GM18861 (cell line): ENCODE data around the gene LAPTM5.

Experiments
- ATAC-seq: cut with Tn5 transposase; IDR thresholded peaks from one replicate; pipeline ENCODE4 v1.9.1; 2021; ENCODE audit not compliant: unreplicated experiment

LAPTM5 gene

DNA sequence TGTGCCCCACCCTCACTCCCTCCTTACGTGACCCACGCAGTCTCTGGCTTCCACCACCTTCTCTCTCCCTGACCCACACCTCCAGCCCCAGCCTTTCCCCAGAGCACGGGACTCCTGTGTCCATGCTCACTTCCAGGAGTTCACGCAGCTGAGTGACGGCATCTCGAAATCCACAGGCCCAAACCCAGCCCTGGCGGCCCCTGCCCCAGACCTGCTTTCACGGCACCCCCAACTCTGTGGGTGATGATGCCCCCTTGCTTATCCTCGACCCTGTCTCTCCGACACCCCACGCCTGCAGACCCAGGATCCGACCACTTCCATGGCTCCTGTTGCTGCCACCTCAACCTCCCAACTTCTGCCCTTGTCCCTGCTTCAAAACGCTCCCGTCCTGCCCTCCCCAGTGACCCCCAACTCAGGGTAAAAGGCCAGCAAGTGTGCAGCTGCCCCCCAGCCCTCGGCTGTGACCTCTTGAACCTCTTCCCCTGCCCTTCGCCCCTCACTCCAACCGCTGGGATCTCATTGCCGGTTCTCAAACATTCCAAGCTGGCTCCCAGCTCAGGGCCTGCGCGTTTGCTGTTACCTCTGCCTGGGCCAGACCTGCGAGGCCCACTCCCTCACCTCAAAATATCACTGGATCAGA lies 30.4 kb upstream of the LAPTM5 start:
- no peak for ATAC-seq

DNA sequence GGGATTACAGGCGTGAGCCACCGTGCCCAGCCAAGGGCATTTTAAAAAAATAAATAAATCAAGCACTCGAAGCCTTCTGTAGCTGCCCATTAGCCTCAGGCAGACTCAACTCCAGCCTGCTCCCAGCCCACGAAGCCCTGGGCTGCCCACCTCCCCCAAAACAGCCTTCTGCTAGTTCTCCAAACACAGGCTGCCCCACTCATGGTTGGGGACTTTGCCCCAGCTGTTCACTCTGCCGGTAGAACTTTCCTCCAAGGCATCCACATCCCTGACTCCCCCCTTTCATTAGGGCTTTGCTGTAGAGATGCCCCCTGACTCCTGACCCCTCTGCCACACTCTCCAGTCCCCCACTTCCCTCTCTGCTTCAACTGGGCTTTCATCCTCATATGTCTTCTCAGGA lies 29.7 kb upstream of the LAPTM5 start:
- no peak for ATAC-seq

DNA sequence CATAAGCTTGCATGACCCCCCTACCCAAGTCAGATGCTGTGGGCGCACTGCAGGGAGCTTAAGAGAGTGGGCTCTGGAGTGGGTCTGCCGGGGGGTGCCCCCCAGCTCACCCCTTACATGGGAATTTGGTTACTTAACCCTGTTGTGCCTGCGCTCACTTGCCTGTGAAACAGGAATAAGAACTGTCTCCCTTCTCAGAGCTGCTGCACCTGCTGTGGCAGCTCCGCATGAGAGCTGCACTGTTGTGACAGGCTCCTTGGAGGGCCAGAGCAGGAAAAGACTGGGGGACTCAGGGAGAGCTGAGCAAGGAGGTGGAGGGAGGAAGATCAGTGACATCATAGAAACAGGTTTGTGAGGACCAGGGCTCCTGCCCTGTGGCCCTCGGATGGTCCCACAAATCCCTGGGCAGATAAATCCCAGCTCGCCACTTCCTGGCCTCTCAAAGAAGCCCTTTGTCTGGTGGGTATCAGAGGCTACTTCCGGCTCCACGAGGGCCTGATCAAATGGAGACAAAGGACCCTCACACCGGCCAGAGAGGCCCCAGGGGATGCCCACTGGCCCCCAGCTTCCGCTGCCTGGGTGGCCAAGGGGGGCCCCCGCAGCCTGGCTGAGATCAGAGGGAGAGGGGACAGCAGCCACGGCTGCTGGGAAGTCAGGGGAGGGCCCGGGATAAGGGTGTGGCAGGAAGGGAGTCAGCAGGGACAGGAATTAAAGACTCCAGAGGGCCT lies 28.9 kb upstream of the LAPTM5 start:
- no peak for ATAC-seq

DNA sequence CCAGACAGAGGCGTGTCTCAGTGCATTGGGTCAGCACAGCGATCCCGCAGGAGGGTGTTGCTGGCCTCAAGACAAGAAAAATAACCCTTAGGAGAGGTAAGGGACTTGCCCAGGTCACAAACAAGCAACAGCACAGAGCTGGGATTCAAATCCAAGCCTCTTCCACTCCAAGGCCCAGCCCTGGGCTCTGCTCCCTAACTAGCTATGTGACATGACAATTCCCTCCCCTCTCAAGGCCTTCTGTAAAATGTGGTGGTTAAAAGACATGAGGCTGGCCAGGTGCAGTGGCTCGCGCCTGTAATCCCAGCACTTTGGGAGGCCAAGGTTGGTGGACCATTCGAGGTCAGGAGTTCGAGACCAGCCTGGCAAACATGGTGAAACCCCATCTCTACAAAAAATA lies 28.1 kb upstream of the LAPTM5 start:
- no peak for ATAC-seq

DNA sequence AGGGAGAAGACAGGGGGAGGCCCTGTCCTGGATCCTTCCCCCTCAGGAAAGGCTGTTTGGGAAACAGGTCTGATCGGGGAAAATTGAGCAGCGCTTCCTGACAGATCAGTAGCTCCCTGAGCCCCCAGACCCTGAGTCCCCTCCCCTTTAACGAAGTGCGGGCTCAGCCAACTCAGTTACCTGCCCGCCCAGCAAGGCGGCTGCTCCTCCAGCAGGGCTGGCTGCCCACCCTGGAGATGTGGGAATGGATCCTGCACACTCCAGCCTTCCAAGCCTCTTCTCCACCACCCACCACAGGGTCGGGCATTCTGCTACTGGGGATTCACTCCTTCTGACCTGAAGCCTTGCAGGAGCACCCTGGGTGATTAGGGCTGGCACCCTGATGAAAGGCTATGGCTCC lies 27.6 kb upstream of the LAPTM5 start:
- ATAC-seq: no peak

DNA sequence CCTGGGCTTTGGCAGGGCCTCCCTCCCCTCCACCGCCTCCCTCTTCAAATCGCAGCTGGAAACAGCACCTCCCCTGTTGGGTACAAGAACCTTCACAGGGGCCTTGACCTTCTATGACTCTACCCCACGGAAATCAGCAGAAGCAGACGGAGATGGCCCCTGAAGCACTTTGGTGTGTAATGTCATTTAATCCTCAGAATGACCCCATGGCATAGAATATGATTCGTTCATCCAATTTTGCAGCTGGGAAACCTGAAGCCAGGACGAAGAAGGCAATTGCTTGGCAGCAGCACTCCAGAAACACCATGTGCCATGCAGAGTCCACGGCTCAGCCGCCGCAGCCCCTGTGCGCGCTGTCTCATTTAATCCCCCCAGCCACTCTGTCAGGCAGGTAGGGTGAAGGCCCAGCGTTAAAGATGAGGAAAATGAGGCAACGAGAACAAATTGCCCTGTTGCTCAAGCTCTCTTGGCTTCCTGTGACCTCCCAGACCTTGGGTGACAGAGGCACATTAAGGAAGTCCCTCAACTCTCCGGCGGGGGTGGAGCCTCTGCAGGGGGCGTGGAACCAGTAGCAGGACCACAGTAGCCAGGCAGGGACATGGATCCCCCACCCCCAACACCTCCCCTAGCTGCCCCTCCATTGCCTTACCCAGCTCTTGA lies 25.8 kb upstream of the LAPTM5 start:
- ATAC-seq: no peak

DNA sequence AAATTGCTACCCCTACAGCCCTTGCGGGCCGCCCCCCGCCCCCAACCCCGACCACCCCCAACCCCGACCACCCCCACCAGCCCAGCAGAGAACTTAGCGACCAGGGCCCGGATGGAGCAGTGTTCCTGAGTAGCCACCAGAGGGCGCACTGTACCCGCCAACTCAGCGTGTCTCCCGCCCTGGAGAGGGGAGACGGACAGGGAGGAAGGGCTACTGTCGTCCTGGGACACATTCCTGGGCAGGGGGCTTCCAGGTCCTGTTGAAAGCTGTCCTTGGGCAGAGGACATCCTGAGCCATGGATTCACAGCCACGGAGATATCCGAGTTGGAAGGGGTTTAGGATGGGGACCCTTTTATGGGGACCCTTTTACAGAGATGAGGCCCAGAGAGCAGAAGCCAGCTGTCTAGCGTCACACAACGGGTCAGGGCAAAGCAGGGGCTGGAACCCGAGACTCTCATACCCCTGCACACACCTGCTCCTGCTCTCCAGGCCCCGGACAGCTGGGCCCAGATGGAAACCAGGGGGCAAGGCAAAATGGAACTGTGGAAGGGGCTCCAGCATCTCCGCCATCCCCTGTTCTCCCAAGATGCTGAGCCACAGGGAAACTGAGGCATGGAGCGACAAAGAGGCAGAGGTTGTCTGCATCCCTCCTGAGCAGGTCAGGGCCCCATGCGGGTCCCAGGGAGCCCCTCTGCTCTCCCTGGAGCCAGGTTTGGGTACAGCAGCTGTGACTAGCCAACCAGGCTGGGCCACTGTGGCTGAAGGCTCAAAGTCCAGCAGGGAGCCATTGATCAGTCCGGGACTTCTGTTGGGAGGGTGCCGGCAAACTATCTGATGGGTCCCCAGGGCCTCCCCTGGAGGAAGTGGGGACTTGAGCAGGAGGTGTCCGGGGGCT lies 25.0 kb upstream of the LAPTM5 start:
- ATAC-seq: peak; percentile 43

DNA sequence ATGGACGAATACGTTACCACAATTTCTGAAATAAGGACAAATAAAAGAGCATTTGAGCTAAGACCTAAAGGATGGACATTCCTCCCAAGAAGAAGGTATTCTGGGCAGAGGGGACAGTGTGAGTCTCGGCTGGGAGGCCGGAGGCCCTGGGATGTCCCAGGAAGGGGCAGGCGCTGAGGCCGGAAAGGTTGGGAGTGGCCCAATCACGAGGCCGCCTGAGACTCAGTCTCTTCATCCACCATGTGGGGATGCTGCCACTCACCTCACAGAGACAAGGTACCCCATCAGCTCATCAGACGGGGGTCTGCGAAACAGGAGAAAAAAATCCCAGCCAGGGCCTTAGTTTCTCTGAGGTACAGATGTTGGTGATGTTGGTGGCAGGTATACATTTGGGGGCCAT lies 24.3 kb upstream of the LAPTM5 start:
- ATAC-seq: no peak

DNA sequence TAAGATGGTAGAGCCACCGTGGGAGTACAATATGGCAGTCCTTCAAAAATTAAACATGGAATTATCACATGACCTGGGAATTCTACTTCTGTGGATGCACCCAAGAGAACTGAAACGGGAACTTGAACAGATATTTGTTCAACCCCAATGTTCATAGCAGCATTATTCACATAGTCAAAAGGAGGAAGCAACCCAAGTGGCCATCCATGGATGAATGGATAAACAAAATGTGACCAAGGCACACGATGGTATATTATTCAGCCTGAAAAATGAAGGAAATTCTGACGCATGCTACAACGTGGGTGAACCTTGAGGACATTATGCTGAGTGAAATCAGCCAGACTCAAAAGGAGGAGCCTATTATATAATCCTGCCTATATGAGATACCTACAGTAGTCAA lies 22.8 kb upstream of the LAPTM5 start:
- ATAC-seq: no peak

DNA sequence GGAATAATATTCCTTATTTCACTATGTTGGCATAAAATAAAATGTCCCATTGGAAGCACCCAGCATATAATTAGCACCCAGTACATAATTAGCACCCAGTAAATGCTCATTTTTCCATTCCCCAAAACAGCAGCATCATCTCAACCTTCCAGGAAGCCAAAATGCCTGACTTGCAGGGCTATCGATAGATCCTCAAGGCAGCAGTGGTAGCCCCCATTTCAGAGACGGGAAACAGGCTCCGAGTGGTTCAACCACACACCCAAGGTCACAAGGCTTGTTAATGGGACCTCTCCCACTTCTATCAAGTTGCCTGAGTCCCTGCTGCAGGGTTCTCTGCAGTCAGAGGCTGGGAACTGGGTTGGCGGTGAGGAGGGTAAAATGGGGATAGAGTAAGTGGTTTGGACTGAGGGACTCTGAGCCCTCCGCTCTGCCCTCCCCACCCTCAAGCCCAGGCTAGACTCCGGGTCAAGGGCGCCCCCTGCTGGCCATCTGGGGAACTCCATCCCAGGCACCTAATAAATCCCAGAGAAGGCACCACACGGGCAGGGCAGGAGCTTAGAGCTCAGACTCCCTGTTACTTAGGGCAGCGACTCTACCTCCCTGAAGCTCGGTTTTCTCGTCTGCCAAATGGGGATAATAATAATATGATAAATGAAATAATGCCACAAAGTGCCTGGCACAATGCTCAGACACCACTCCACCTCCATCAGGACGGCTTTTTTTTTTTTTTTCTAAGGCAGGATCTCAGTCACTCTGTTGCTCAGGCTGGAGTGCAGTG lies 21.9 kb upstream of the LAPTM5 start:
- peak; percentile 49 for ATAC-seq

DNA sequence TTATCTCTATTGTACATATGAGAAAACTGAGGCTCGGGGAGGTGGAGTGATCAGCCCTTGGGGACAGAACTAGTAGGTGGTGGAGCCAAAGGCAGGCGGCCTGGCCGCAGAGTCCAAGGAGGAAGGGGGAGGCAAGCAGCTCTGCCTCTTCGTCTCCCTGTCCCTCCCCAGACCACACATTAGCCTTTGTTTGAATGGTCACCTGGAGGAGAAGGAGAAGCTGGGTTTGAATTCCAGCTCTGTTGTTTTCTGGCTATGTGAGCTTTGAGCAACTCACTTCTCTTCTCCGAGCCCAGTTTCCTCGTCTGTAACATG lies 21.4 kb upstream of the LAPTM5 start:
- ATAC-seq: no peak

DNA sequence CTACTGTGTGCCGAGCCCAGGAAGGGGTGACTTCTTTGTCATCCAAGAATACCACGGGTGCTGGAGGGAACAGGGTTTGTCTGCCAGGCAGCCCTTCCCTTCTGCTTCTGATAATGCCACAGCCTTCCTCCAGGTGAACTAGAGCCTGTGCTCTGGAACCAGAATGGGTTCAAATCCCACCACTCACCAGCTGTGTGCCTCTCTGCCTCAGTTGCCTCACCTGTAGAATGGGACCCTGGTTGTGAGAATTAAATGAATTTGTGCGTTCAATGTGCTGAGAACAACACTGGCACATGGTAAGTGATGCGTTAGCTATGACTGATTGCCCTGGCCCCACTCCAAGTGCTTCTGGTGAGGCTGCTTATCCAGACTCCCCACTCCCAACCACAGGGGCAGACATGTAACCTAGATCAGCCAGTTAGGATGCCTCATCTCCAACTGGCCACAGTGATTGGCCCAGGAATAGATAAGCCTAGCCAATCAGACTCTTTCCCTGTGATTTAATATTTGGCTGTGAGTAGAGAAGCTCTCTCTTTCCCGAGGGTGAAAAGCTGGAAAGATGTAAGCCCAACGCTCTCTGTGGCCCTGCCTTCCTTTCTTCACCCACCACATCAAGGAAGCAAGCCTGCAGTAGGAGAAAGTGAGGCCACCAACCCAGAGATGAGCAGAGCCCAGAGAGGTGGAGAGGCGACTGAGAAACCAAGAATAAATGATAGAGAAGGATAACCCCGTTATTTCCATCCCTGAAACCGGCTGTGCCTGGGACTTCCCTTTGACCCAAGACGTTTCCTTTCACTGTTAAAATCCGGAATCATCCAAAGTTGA lies 20.8 kb upstream of the LAPTM5 start:
- no peak for ATAC-seq

DNA sequence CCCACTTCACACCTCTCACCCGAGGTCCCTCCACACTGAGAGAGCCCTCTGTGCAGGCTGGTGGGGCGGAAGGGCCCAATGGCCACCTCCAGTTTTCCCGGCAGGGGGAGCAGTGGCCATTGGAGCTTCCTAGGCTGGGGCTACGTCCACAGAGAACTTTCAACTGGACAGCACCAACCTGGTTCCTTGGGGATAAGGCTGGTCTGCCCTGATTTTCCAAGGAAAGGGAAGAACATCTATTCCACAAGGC lies 20.3 kb upstream of the LAPTM5 start:
- ATAC-seq: no peak

DNA sequence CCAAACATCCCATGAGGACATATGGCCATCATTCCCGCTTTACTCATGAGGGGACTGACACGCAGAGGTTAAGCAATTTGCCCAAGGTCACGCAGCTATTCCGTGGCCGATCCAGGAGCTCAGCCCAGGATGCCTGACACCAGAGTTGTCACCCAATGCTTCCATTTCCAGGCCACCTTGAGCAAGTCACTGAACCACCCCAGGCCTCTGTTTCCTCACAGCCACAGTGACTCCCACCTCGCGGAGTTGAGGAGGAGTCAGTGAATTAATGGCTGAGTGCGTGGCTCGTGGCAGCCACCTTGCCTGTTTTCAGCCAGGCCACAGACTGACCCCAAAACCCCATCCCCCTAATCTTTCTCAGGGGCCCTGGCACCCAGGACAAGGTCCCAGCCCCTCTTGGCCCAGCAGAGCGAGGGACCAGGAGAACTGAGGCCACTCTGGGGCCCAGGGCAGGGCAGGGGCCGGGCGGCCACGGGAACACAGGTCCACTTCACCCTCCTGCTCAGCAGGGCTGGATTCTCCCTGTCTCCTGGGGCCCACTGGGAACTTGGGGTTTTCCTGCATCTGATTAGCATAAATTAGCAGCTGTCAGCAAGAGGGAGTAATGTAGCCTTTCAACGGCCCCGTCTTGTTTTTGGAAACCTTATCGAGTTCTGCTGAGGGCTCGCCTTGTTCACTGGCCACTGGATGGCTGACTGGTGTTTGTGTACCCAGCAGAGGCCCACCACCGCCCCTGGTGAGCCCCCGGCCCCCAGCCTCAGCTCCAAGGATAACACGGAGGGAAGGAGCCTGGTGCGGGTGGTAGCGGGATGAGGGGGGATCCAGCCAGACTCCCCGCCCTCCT lies 19.7 kb upstream of the LAPTM5 start:
- no peak for ATAC-seq

DNA sequence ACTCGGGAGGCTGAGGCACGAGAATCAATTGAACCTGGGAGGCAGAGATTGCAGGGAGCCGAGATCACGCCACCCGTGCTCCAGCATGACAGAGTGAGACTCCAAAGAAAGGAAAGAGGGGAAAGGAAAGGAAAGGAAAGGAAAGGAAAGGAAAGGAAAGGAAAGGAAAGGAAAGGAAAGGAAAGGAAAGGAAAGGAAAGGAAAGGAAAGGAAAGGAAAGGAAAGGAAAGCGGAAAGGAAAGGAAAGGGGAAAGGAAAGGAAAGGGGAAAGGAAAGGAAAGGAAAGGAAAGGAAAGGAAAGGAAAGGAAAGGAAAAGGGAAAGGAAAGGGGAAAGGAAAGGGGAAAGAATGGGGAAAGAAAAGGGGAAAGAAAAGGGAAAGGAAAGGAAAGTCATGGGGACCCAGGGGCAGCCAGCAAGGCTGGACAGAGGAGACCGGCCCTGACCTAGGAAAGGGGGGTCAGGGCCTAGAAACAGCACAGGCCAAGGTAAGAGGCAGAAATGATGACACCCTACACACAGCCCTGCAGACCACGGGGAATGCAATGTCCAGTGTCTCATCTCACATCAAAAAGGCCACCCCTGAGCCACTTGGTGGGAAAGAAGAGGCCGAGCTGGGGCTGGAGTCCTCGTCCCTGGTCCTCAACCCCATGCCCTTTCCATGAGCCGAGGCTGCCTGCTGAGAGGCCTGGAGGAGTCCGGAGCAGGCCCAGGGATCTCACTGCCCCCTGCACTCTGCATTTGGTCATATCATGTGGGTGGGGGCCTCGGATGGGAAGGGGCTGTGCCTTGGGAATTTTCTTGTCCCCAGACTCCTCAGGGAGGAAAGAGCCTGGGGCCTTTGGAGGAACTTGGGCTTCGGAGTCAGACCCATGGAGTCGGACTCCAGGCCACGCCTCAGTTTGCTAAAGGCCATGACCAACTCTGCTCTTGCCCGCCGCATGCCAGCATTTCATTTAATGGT lies 18.8 kb upstream of the LAPTM5 start:
- ATAC-seq: no peak

DNA sequence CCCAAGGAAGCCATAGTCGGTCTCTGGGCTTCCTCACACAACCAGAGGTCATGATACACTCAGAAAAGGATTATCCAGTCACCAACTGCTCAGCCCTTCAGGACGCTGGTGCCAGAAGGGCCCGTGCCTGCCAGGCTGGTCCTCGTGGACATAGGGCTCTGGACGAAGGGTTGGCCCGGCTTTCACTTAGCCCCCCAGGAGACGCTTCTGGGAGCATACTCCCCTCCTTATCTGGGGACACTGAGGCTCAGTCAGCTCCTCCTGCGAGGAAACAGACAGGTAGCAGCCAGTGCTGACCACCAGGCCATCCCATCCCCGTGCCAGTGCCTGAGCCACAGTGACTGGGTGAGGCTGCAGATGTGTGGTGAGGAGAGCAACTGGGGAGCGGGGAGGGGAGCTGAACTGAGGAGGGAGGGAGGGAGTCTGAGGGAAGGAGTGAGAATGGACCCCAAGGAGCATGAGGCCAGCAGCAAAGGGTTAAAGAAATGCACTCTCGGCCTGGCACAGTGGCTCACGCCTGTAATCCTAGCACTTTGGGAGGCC lies 17.9 kb upstream of the LAPTM5 start:
- ATAC-seq: no peak

DNA sequence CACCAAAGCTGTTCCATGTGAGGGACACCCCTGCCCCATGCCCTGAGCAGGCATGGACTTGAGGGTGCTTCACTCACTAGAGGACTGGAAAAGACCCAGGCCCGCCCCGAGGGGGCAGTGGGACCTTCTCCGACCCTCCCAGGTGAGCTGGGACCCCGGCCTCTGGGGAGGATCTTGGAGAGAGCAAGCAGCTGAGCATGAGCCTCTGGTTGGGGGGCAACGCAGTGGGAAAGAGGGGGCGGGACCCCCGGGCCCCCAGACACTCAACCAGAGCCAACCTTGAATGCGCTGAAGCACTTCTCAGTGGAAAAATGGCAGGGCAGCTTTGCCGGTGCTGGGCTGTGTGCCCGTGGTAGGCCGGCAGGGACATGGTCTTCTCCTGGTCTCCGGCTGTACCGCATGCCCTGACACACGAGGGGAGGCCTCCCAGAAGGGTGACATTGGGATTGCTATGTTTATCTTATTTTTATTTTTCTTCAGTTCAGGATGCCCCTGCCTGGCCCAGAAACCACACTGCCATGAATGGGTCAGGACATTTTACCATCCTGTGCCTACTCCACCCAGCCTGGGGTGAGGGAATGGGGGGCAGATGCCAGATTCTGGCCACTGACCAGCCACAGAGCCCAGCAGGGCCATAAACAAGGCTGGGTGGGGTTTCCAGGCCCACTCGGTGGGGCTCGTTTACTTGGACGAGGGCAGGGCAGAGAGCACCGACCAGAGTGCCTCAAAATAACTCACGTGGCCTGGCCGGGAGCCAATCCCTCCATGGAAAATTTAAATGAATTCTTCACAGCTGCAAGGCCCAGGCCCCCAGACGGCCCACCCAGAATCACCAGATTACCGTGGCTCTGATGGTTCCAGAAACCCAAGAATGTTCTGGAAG lies 17.2 kb upstream of the LAPTM5 start:
- ATAC-seq: no peak
